Testis (tissue), 3 donors: Measurements from ENCODE around the gene PPM1B. TPM values are rescaled to one million over a fixed set of nuclear protein-coding genes. Genes with fewer than 3 reads are reported as not detected.

Experiments
- DNase-seq: peaks from one replicate; pipeline ENCODE4 v3.0.0-alpha.2; 2019
- H3K27ac ChIP-seq, 2 donors: fragments of 200-600 bp; sonication (generic); one replicate each; pipeline ENCODE4 v1.5.1; 2019
- H3K27me3 ChIP-seq: fragments of 200-600 bp; sonication (generic); one replicate; pipeline ENCODE4 v1.5.1; 2019
- H3K36me3 ChIP-seq: fragments of 200-600 bp; sonication (generic); one replicate; pipeline ENCODE4 v1.5.1; 2017; ENCODE audit warnings: low read depth; ENCODE audit errors: missing control alignments
- H3K4me1 ChIP-seq: fragments of 200-600 bp; sonication (generic); one replicate; pipeline ENCODE4 v1.5.1; 2019
- H3K4me3 ChIP-seq, 2 donors: fragments of 200-600 bp; sonication (generic); one replicate each; pipeline ENCODE4 v1.5.1; 2017 to 2019
- H3K9me3 ChIP-seq: fragments of 200-600 bp; sonication (generic); one replicate; pipeline ENCODE4 v1.5.1; 2017
- POLR2A ChIP-seq: fragments of 450-650 bp; IDR thresholded peaks from one replicate; pipeline ENCODE4 v1.6.1; 2017; ENCODE audit warnings: antibody characterized with exemption, mild to moderate bottlenecking, moderate library complexity
- WGBS, 2 donors: methylation state at CpG; one replicate each; pipeline ENCODE4 v1.1.5; 2018; 5-methylcytosine and 5-hydroxymethylcytosine counted together
- intact Hi-C: fragments of 100-400 bp; cut with DNase I; formaldehyde crosslinking; loops from one replicate; pipeline ENCODE4 v1.15.1; 2023; ENCODE audit warnings: low total_unique reads
- polyA plus RNA-seq: library from polyadenylated mRNA; stranded (reverse); fragments of 350-450 nt; fragmentation: Illumina TruSeq; extraction: RNeasy Lipid Tissue Mini Kit (QIAGEN cat#74804); gene quantifications from one replicate; pipeline ENCODE4 v1.2.3, GENCODE V29; 2014; ENCODE audit warnings: low read depth, low replicate concordance; ENCODE audit not compliant: insufficient read depth
- total RNA-seq, 2 donors: library from RNA; depleted of rRNA; stranded (reverse); fragments of >200 nt; gene quantifications; one replicate each; pipeline ENCODE4 v1.2.3, GENCODE V29; 2016
- TF ChIP-seq, protein P1 (sequence below), 3 experiments: fragments of 450-650 bp in 2 of 3; fragments of 200-600 bp in 1 of 3; sonication (generic) in 1 of 3; IDR thresholded peaks; one replicate each; pipeline ENCODE4 v1.5.1; 2016 to 2019; ENCODE audit warnings: antibody characterized with exemption in 3 of 3, mild to moderate bottlenecking in 2 of 3, moderate library complexity in 1 of 3

Gene PPM1B
- total and polyA plus RNA-seq, 3 donors from 2014 or later, result 49.9 to 64.6 (median 50.7) TPM

DNA sequence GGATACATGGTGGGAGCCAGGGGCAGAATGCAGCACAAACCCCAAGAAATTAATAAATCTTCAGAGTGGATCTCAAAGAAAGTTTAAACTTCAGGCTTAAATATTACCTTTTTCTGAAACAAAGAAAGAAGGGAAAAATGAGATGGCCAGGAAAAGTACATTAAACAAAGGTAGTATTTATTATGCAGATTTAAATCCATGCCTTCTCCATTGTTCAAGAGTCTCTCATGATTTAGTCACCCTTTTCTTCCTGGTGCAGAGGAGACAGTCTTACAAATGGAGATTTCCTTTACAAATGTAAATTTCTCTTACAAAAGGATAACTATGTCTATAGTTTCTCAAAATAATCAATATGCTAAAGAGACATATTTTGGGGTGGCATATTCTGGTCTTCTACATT is 33.4 kb upstream of the PPM1B start:
- Histone ChIP-seq H3K36me3 (no peaks in the 10 kb centered on the region), H3K27me3 (no peaks in the 10 kb centered on the region), H3K4me1 (no peaks in the 10 kb centered on the region), H3K4me3 (no peak overlapping the region), H3K9me3 (no peaks in the 10 kb centered on the region), H3K27ac (no peak overlapping the region)
- intact Hi-C loops, result no loop called here
- DNase-seq, result no peak
- TF ChIP-seq, protein P1, sequence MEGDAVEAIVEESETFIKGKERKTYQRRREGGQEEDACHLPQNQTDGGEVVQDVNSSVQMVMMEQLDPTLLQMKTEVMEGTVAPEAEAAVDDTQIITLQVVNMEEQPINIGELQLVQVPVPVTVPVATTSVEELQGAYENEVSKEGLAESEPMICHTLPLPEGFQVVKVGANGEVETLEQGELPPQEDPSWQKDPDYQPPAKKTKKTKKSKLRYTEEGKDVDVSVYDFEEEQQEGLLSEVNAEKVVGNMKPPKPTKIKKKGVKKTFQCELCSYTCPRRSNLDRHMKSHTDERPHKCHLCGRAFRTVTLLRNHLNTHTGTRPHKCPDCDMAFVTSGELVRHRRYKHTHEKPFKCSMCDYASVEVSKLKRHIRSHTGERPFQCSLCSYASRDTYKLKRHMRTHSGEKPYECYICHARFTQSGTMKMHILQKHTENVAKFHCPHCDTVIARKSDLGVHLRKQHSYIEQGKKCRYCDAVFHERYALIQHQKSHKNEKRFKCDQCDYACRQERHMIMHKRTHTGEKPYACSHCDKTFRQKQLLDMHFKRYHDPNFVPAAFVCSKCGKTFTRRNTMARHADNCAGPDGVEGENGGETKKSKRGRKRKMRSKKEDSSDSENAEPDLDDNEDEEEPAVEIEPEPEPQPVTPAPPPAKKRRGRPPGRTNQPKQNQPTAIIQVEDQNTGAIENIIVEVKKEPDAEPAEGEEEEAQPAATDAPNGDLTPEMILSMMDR (IDR thresholded peaks at IDR 0.05), result no peak
- no peak for TF ChIP-seq POLR2A

DNA sequence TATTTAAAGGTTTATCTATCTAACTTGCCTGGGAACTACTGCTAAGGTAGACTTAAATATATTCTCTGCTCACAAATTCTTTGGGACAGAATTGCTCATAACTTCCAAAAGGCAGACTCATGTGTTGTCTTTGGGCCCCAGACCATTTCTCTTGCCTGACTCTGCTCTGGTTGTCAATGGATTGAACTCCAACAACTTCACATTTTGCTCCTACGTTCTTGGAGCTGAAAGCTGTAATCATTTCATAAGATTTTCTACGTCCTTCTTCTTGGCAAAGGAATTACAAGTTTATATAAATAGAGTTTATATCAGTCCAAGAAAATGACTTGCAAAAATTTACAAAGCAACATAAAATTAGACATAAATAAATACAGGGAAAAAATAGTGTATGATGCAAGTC is 32.9 kb upstream of the PPM1B start:
- no peaks in the 10 kb centered on the region for H3K27me3 ChIP-seq
- WGBS, 2 donors, result 36 to 51% methylated on average over 2 of the region's 2 CpGs
- TF ChIP-seq, protein P1 (IDR thresholded peaks at IDR 0.05), result no peak
- no peak for TF ChIP-seq POLR2A
- no peaks in the 10 kb centered on the region for H3K9me3 ChIP-seq
- H3K4me1 ChIP-seq, result no peaks in the 10 kb centered on the region
- intact Hi-C loops, result no loop called here
- no peak overlapping the region for H3K27ac ChIP-seq
- H3K36me3 ChIP-seq, result no peaks in the 10 kb centered on the region
- H3K4me3 ChIP-seq, result no peak overlapping the region
- no peak for DNase-seq

DNA sequence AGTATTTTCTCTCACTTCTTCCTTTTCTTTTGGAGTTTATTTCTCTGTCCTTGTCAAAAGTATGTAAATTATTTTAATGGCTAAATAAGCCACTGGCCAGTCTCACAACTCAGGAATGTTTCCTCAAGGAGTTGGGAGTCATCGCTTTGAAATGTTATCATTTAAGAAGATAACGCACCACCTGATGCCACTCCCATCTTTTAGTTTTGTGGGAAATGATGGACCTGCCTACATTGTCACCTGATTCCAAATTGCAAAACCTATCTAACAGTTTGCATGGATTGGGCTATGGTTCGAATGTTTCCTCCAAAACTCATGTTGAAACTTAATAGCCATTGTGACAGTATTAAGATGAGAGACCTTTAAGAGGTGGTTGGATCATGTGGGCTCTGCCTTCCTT is 32.4 kb upstream of the PPM1B start:
- TF ChIP-seq POLR2A, result no peak
- TF ChIP-seq, protein P1 (IDR thresholded peaks at IDR 0.05), result no peak
- Histone ChIP-seq H3K27me3 (no peaks in the 10 kb centered on the region), H3K36me3 (no peaks in the 10 kb centered on the region), H3K27ac (no peak overlapping the region), H3K4me1 (no peaks in the 10 kb centered on the region), H3K4me3 (no peak overlapping the region), H3K9me3 (no peaks in the 10 kb centered on the region)
- WGBS, 2 donors, result 40 to 47% methylated on average over 3 of the region's 3 CpGs
- DNase-seq, result no peak
- intact Hi-C loops, result no loop called here

DNA sequence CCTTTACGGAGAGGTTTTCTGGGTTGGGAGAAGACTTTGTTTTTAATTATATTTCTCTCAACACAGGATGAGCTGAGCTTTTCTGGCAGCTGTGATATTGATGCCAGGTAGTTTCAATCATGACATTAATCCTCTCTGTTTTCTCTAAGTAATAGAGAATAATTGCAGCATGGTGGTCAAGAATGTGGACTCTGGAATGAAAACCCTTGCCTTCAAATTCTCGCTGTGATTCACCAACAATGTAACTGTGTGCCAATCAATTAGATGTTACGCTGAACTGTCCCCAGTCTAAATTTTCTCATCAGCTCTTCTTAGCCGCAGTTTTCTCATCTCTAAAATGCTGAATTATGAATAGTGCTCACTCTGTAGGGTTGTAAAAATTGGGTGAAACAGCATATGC is 31.6 kb upstream of the PPM1B start:
- no peak overlapping the region for H3K27ac ChIP-seq
- no peaks in the 10 kb centered on the region for H3K4me1 ChIP-seq
- TF ChIP-seq, protein P1 (IDR thresholded peaks at IDR 0.05), result no peak
- no peak for TF ChIP-seq POLR2A
- WGBS, 2 donors, result 88 to 91% methylated on average over 4 of the region's 4 CpGs
- H3K9me3 ChIP-seq, result no peaks in the 10 kb centered on the region
- H3K27me3 ChIP-seq, result no peaks in the 10 kb centered on the region
- no peaks in the 10 kb centered on the region for H3K36me3 ChIP-seq
- no peak overlapping the region for H3K4me3 ChIP-seq
- no peak for DNase-seq
- intact Hi-C loops, result no loop called here

DNA sequence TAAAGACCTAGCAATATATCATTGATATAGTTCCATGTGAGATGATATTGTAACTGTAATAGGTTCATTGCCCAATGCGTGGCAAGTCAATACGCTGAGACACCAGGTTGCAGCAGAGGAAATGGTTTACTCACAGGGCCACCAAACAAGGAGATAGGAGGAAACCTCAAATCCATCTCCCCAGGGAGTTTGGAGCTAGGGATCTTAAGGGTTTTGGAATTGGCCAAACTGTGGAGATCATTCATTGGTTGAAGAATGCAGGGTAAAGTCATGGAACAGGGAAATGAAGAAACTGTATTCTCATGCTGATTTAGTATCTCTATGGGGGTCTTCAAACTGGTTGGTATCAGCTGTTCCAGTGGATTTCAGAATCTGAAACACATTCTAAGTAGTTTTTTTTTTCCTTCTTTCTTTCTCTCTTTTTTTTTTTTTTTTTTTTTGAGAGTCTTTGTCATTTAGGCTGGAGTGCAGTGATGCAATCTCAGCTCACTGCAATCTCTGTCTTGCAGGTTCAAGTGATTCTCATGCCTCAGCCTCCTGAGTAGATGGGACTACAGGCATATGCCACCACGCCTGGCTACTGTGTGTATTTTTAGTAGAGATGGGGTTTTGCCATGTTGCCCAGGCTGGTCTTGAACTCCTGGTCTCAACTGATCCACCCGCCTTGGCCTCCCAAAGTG is 30.7 kb upstream of the PPM1B start:
- H3K27ac ChIP-seq, result no peak overlapping the region
- no peaks in the 10 kb centered on the region for H3K4me1 ChIP-seq
- H3K36me3 ChIP-seq, result no peaks in the 10 kb centered on the region
- H3K27me3 ChIP-seq, result no peaks in the 10 kb centered on the region
- intact Hi-C loops, result no loop called here
- no peak for TF ChIP-seq POLR2A
- TF ChIP-seq, protein P1 (IDR thresholded peaks at IDR 0.05), result no peak
- no peak overlapping the region for H3K4me3 ChIP-seq
- 80 to 93% methylated on average over 4 of the region's 4 CpGs for WGBS, 2 donors
- no peak for DNase-seq
- no peaks in the 10 kb centered on the region for H3K9me3 ChIP-seq
